Glutamatergic neuron (in vitro differentiated cells): ENCODE results near the gene POU4F1. TPM values are rescaled to one million over a fixed set of nuclear protein-coding genes. Genes with fewer than 3 reads are reported as not detected.

ENCODE experiments used
- DNase-seq: peaks from one replicate; pipeline ENCODE4 v3.0.0; 2022
- H3K27ac Mint-ChIP-seq: one replicate; pipeline ENCODE4 v1.8.0; 2020; ENCODE audit warnings: mild to moderate bottlenecking, mixed read lengths, inconsistent platforms; ENCODE audit not compliant: unreplicated experiment
- H3K27me3 Mint-ChIP-seq: one replicate; pipeline ENCODE4 v1.8.0; 2020; ENCODE audit warnings: mild to moderate bottlenecking, moderate library complexity, mixed read lengths, inconsistent platforms; ENCODE audit not compliant: unreplicated experiment
- H3K36me3 Mint-ChIP-seq: one replicate; pipeline ENCODE4 v1.8.0; 2020; ENCODE audit warnings: mild to moderate bottlenecking, mixed read lengths, inconsistent platforms; ENCODE audit not compliant: unreplicated experiment
- H3K4me1 Mint-ChIP-seq: one replicate; pipeline ENCODE4 v1.8.0; 2020; ENCODE audit warnings: mild to moderate bottlenecking, low read depth, mixed read lengths, inconsistent platforms; ENCODE audit not compliant: unreplicated experiment
- H3K4me3 Mint-ChIP-seq: one replicate; pipeline ENCODE4 v1.8.0; 2020; ENCODE audit warnings: mild to moderate bottlenecking, mixed read lengths, inconsistent platforms; ENCODE audit not compliant: unreplicated experiment
- H3K9me3 Mint-ChIP-seq: one replicate; pipeline ENCODE4 v1.8.0; 2020; ENCODE audit warnings: mild to moderate bottlenecking, moderate library complexity, mixed read lengths, inconsistent platforms; ENCODE audit not compliant: unreplicated experiment
- total RNA-seq: library from RNA; stranded (reverse); fragmentation: NEBNext Ultra II Directional; extraction: Animal tissue kit (Norgen Biotek cat#: 25700); gene quantifications from one replicate; pipeline ENCODE4 v1.2.1, GENCODE V29; 2021; ENCODE audit not compliant: unreplicated experiment
- TF ChIP-seq, protein P1 (sequence below): fragments of 200-600 bp; sonication (generic); IDR thresholded peaks from one replicate; pipeline ENCODE4 v1.5.0; 2021; ENCODE audit not compliant: partially characterized antibody, unreplicated experiment

POU4F1 gene
- total RNA-seq, 1 donor from 2014 or later: 125 TPM

GRCh38 chr13:78572459-78572858 is 30.9 kb downstream of the POU4F1 start:
- Mint-ChIP-seq H3K27me3 (no peaks in the 10 kb centered on the region), H3K4me1 (peaks cover 3% of the 10 kb centered on the region), H3K9me3 (no peaks in the 10 kb centered on the region), H3K27ac (no peak overlapping the region), H3K36me3 (no peaks in the 10 kb centered on the region), H3K4me3 (no peak overlapping the region)
- no peak for DNase-seq
- TF ChIP-seq, protein P1, sequence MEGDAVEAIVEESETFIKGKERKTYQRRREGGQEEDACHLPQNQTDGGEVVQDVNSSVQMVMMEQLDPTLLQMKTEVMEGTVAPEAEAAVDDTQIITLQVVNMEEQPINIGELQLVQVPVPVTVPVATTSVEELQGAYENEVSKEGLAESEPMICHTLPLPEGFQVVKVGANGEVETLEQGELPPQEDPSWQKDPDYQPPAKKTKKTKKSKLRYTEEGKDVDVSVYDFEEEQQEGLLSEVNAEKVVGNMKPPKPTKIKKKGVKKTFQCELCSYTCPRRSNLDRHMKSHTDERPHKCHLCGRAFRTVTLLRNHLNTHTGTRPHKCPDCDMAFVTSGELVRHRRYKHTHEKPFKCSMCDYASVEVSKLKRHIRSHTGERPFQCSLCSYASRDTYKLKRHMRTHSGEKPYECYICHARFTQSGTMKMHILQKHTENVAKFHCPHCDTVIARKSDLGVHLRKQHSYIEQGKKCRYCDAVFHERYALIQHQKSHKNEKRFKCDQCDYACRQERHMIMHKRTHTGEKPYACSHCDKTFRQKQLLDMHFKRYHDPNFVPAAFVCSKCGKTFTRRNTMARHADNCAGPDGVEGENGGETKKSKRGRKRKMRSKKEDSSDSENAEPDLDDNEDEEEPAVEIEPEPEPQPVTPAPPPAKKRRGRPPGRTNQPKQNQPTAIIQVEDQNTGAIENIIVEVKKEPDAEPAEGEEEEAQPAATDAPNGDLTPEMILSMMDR: no peak

DNA sequence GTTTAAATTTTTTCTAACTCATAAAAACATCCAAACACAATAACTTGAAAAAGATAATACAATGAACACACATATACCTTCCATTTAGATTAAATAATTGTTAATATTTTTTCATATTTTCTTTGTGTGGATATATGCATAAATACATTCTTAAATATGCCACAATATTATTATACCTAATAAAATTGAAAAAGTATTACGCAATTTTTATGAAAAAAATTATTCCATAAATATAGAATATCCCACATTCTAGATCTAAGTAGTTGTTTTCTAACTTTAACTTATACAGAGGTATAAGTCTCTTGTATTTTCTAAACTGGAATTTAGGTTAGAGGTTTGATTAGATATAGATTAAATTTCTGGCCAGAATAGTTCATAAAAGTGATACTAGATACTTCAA is 34.3 kb downstream of the POU4F1 start:
- H3K27me3 Mint-ChIP-seq: no peaks in the 10 kb centered on the region
- TF ChIP-seq, protein P1: no peak

GRCh38 chr13:78566631-78567030 is 36.7 kb downstream of the POU4F1 start:
- no peak overlapping the region for H3K4me3 Mint-ChIP-seq
- no peaks in the 10 kb centered on the region for H3K9me3 Mint-ChIP-seq
- no peaks in the 10 kb centered on the region for H3K36me3 Mint-ChIP-seq
- H3K27me3 Mint-ChIP-seq: no peaks in the 10 kb centered on the region
- DNase-seq: no peak
- TF ChIP-seq, protein P1: no peak
- no peak overlapping the region for H3K27ac Mint-ChIP-seq
- H3K4me1 Mint-ChIP-seq: no peaks in the 10 kb centered on the region

More for the DNA sequence above, 34.3 kb downstream of the POU4F1 start:
- no peaks in the 10 kb centered on the region for H3K4me1 Mint-ChIP-seq
- no peaks in the 10 kb centered on the region for H3K9me3 Mint-ChIP-seq
- H3K36me3 Mint-ChIP-seq: no peaks in the 10 kb centered on the region
- DNase-seq: no peak
- H3K4me3 Mint-ChIP-seq: no peak overlapping the region
- H3K27ac Mint-ChIP-seq: no peak overlapping the region

DNA sequence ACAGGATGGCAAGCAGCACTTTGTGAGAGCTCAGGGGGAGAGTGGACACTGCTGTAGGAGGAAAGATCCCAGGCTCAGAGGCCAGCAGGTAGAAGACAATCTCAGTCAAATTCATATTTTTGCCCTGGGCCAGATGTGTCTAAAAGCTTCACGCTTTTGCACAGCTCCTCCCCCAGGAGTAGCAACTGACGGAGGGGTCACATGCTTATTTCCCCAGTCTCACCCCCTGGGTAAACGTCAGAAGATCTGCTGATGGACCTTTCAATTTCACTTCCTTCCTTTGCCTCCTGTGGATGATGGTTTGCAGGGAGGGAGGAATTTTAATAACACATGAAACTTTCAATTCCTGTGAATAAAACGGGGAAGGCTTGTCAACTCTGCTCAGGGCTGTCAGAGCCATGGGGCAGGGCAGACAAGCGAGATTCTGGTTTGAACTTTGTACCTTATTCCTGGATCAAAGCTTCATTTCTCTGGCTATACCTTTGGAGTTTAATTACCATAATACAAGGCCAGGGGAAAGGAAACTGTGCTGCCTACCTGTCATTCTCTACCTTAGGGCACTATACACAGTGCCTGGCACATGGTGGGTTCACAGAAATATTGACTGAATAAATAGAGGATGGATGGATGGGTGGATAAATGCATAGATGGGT is 41.0 kb downstream of the POU4F1 start:
- TF ChIP-seq, protein P1: no peak
- Mint-ChIP-seq H3K4me3 (no peak overlapping the region), H3K4me1 (no peaks in the 10 kb centered on the region), H3K9me3 (no peaks in the 10 kb centered on the region), H3K27me3 (no peaks in the 10 kb centered on the region), H3K27ac (no peak overlapping the region), H3K36me3 (no peaks in the 10 kb centered on the region)
- DNase-seq: no peak

Other genes with a start within 250 kb of the POU4F1 start
- gene OBI1, start 55.6 kb upstream of the POU4F1 start, total RNA-seq: 16.7 TPM